ENCODE results near the gene KLHL7. TPM values are rescaled to one million over a fixed set of nuclear protein-coding genes. Genes with fewer than 3 reads are reported as not detected.

KLHL7 gene
- total and polyA plus RNA-seq, 10 donors: 8.8 to 31.6 (median 20.1) TPM

GRCh38 chr7:23204241-23204640 lies 98.7 kb downstream of the KLHL7 start:
- intact Hi-C loops (cut with DNase I; ENCODE audit: low total_unique reads): no loop called here
- H3K36me3 ChIP-seq: peaks cover 0 to 60% (median 27%) of the 10 kb centered on the region in 6 donors
- H3K27ac ChIP-seq: no peak overlapping the region
- DNase-seq: no peak
- no peak for TF ChIP-seq POLR2AphosphoS5 (IDR thresholded peaks at IDR 0.05)
- no peak for TF ChIP-seq POLR2A (IDR thresholded peaks at IDR 0.05)
- TF ChIP-seq CTCF (IDR thresholded peaks at IDR 0.05 in 8 of 11, conservative IDR thresholded peaks at IDR 0.05 in 3 of 11): no peak
- H3K27me3 ChIP-seq (replicated peaks in 1 of 7): peaks cover 0 to 15% (median 0%) of the 10 kb centered on the region in 7 donors
- peaks cover 0 to 23% (median 4%) of the 10 kb centered on the region in 6 donors for H3K4me1 ChIP-seq
- no peak overlapping the region for H3K4me3 ChIP-seq
- no peaks in the 10 kb centered on the region for H3K9me3 ChIP-seq
- WGBS, 5 donors: 94 to 98% (median 98%) methylated on average over 1 of the region's 1 CpG

GRCh38 chr7:23205577-23205908 lies 100.0 kb downstream of the KLHL7 start:
- Histone ChIP-seq H3K27ac (peak overlapping the region in 4 of 8 donors; percentile 22 to 77 (median 64)), H3K4me3 (peak overlapping the region in 2 of 8 donors; percentile 32 to 60), H3K9me3 (no peaks in the 10 kb centered on the region), H3K27me3 (replicated peaks in 1 of 7) (peaks cover 0 to 15% (median 0%) of the 10 kb centered on the region in 7 donors), H3K4me1 (peaks cover 0 to 29% (median 4%) of the 10 kb centered on the region in 6 donors), H3K36me3 (peaks cover 0 to 47% (median 14%) of the 10 kb centered on the region in 6 donors)
- TF ChIP-seq CTCF (IDR thresholded peaks at IDR 0.05 in 8 of 11, conservative IDR thresholded peaks at IDR 0.05 in 3 of 11): no peak
- TF ChIP-seq POLR2AphosphoS5 (IDR thresholded peaks at IDR 0.05): no peak
- no peak for TF ChIP-seq POLR2A (IDR thresholded peaks at IDR 0.05)
- WGBS, 5 donors: 81 to 94% (median 84%) methylated on average over 2 of the region's 2 CpGs
- DNase-seq: no peak
- intact Hi-C loops (cut with DNase I; ENCODE audit: low total_unique reads): no loop called here

- 18 to 60% (median 26%) methylated on average over 36 to 76 of the region's 76 CpGs for WGBS, 5 donors
- Histone ChIP-seq H3K9me3 (no peaks in the 10 kb centered on the region), H3K36me3 (peaks cover 0 to 41% (median 9%) of the 10 kb centered on the region in 6 donors), H3K4me1 (peaks cover 0 to 32% (median 4%) of the 10 kb centered on the region in 6 donors), H3K27me3 (replicated peaks in 1 of 7) (peaks cover 0 to 15% (median 0%) of the 10 kb centered on the region in 7 donors), H3K27ac (peak overlapping the region in 5 of 8 donors; percentile 22 to 77 (median 51)), H3K4me3 (peak overlapping the region in 5 of 8 donors; percentile 21 to 60 (median 30))
- peak in 2 of 3 donors; percentile 25 to 38 for TF ChIP-seq POLR2AphosphoS5 (IDR thresholded peaks at IDR 0.05)
- TF ChIP-seq CTCF (IDR thresholded peaks at IDR 0.05 in 8 of 11, conservative IDR thresholded peaks at IDR 0.05 in 3 of 11): no peak
- intact Hi-C loops (cut with DNase I; ENCODE audit: low total_unique reads): no loop called here
- no peak for DNase-seq
Observed at GRCh38 chr7:23205909-23206767, 100.6 kb downstream of the KLHL7 start.

- intact Hi-C loops (cut with DNase I; ENCODE audit: low total_unique reads): no loop called here
- no peak overlapping the region for H3K4me3 ChIP-seq
- no peaks in the 10 kb centered on the region for H3K9me3 ChIP-seq
- H3K4me1 ChIP-seq: peaks cover 0 to 32% (median 4%) of the 10 kb centered on the region in 6 donors
- peaks cover 0 to 15% (median 0%) of the 10 kb centered on the region in 7 donors for H3K27me3 ChIP-seq (replicated peaks in 1 of 7)
- WGBS, 5 donors: 53 to 90% (median 73%) methylated on average over 2 of the region's 2 CpGs
- H3K36me3 ChIP-seq: peaks cover 0 to 32% (median under 1%) of the 10 kb centered on the region in 6 donors
- TF ChIP-seq POLR2AphosphoS5 (IDR thresholded peaks at IDR 0.05) (no peak), POLR2A (IDR thresholded peaks at IDR 0.05) (no peak), CTCF (IDR thresholded peaks at IDR 0.05 in 8 of 11, conservative IDR thresholded peaks at IDR 0.05 in 3 of 11) (no peak)
- no peak for DNase-seq
- peak overlapping the region in 3 of 8 donors; percentile 2 to 77 (median 76) for H3K27ac ChIP-seq
Observed at GRCh38 chr7:23207021-23207420, 101.4 kb downstream of the KLHL7 start.
